UCSD-AML1 (cell line): Measurements from ENCODE around the gene COCH.

ENCODE experiments used
- DNase-seq: peaks from one replicate; lab custom pipeline; 2025; ENCODE audit not compliant: unreplicated experiment; lab: John Stamatoyannopoulos, UW

COCH gene

GRCh38 chr14:30874120-30874998 lies at the start of gene COCH:
COCH (plus strand) TSS chr14:30874559; CDS start chr14:30874939, 380 bp downstream.
- peak; percentile 28 for DNase-seq

DNA sequence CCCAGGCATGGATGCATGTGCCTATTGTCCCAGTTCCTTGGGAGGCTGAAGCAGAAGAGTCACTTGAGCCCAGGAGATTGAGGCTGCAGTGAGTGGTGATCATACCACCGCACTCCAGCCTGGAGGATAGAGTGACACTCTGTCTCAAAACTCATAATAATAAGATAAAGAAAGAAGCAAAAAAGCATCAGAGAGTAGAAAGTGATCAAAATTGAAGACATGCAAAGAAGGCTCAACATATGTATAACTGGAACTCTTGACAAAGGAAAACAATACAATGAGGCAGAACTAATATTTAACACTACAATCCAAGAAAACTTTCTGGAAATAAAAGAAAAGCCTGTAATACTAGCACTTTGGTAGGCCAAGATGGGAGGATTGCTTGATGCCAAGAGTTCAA lies 48.3 kb upstream of the COCH start:
- no peak for DNase-seq

DNA sequence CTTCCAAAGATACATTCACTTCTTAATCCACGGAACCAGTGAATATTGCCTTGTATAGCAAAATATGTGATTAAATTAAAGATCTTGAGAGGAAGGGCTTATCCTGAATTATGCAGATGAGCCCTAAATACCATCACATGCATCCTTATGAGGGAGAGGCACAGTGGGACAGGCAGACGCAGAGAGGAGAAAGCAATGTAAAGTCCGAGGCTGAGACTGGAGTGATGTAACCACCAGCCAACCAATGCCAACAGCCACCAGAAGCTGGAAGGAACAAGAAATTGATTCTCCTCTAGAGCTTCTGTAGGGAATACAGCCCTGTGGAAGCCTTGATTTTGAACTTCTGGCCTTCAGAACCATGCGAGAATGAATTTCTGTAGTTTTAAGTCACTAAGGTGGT lies 44.5 kb upstream of the COCH start:
- no peak for DNase-seq

GRCh38 chr14:30834353-30834752 lies 40.0 kb upstream of the COCH start:
- no peak for DNase-seq

DNA sequence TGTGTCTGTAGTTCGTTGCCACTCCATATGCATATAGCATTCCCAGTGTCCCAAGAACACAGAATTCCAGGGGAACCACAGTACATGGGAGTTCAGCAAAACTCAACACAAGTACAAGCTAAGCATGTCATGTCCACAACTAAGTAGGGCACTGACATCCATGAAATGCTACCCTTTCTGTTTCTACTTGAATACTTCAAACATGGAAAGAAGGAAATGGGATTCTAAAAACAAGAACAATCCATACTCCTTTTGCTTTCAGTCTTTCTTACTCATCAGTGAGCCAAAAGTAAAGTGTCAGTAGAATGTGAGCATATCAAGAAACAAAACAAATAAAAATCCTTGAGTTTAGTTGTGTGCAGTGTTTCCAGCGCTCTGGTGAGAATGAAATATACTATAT lies 36.0 kb upstream of the COCH start:
- DNase-seq = no peak

GRCh38 chr14:30840086-30840779 lies 34.1 kb upstream of the COCH start:
- DNase-seq = no peak

DNA sequence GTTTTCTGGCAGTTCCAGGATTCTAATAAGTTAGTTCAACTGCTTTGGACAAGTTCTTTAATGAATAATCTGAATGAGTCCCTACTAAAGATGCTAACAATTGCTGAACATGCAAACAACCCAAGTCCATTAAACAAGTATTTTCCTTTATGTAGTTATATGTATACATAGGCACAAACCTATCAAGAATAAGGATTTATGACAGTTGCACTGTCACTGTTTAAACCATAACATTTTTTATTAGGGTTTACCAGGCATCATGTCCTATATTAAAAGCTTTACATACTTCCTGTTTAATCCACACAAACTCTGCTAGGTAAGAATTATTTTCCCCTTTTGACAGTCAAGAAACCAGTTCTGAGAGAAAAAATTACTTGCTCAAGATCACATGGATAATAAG lies 31.9 kb upstream of the COCH start:
- no peak for DNase-seq

- DNase-seq = no peak
Measured at GRCh38 chr14:30848449-30849240, 25.7 kb upstream of the COCH start.

DNA sequence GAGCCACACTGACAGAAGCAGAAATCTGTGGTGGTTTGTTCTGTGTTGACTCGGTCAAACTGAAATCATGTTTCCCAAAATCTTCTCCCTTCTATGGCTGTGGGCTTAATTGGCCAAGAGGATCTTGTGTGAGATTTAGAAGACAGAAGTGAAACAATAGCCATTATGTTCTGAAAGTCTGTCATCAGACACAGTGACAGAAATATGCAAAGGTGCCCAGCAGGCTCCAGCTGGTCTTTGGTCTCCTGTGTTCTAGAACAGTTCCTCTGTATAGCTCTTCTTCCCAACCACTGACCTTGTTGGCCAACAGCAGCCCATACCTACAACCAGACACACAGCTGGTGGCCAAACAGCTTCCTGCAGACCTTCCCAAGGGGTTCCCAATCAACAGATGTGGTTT lies 25.0 kb upstream of the COCH start:
- DNase-seq = no peak

GRCh38 chr14:30849983-30850382 lies 24.4 kb upstream of the COCH start:
- DNase-seq = no peak

DNA sequence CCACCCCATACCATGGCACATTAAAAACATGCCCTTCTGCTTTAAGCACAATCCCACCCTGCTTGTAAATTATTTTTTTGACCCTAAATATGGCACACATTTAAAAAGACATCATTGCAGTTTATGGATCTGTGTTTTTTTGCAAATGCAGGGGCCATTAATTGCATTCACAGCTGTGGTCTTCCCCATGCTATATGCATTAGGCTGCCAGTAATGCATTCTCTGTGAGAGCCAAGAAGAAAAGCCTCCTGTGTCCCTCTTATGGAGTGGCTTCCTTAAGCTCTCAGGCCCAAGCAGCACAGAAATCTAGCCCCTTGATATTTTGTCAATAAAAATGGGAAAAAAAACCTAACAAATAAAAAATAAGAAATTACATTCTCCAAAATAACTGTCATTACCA lies 20.4 kb upstream of the COCH start:
- DNase-seq = no peak

DNA sequence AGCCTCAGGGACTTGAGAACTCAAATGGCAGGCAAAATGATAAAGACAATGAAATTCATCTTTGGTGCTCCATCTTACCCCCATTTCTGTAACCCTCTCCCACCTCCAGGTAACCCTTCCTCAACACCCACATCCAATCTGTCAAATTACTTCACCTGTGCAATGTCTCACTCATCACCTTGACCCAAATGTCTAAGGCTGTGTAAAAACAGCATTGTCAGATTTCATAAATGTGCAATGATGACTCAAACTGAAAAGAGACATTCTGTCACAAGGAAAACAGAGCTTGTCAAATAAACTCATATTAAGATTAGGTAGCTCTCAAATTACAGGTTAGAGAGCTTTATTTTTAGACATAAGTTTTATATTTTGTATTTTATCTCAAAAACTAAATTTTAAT lies 19.9 kb upstream of the COCH start:
- DNase-seq = no peak

DNA sequence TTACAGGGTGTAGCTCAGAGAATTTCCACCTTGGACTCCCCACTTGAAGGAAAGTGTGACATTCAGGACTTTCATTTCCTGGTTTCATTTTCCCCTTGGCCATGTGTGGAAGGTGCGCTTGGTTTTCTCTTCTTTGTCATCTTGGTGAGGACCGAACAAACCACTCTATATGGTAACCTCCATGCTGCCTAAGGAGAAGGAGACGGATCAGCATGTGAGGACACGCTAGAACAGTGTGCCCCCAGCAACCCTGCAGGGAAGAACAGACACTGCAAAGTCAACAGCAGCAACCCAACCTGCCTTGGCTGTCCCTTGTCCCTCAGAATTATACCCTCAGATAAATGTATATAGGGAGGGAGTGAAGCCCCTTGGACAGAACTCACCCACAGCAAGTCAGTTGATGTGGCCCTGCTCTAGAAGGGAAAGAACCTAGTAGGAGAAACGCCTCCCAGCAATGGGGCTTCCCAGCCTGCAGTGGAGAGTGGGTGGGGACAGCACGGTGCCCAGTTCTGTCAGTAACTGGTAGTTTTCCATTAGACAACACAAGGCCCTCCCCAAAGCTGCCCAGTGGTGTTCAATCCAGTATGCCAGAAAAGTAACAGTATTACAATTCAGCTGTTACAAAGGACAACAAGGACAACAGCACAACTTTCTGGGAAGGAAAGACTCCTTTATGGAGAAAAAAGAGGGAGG lies 18.9 kb upstream of the COCH start:
- no peak for DNase-seq

GRCh38 chr14:30861200-30861599 lies 13.2 kb upstream of the COCH start:
- no peak for DNase-seq

- no peak for DNase-seq
Measured at GRCh38 chr14:30864934-30865333, 9.4 kb upstream of the COCH start.

DNA sequence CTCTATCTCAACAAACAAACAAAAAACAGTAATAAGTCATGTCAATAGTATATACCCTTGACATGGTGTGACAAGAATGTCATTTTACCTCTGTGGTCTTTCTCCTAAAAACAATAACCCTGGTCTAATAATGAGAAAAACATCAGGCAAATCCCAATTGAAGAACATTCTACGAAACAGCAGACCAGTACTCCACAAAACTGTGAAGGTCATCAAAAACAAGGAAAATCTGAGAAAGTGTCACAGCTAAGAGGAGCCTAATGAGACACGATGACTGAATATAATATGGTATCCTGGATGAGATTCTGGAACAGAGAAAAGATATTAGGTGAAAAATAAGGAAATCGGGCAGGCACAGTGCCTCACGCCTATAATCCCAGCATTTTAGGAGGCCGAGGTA lies 5.6 kb upstream of the COCH start:
- no peak for DNase-seq

GRCh38 chr14:30869551-30870155 lies 4.7 kb upstream of the COCH start:
- no peak for DNase-seq

DNA sequence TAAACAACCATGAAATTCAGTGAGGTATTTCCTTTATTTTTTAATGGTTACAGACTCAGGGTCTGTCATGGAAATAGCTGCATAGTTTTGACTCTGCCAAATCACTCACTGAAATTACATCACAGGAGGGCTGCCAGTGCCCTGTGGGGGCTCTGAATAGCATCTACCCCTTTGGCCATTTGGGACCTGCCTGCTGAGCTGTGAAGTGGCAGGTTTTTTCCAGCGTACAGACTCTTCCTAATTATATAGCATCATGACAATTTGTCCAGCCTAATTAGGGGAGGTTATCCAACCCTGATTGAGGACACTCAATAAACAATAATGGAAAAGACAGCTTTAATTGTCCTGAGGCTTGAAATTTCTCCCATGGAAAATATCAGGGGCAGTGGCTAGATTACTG lies 1.8 kb upstream of the COCH start:
- DNase-seq = no peak

DNA sequence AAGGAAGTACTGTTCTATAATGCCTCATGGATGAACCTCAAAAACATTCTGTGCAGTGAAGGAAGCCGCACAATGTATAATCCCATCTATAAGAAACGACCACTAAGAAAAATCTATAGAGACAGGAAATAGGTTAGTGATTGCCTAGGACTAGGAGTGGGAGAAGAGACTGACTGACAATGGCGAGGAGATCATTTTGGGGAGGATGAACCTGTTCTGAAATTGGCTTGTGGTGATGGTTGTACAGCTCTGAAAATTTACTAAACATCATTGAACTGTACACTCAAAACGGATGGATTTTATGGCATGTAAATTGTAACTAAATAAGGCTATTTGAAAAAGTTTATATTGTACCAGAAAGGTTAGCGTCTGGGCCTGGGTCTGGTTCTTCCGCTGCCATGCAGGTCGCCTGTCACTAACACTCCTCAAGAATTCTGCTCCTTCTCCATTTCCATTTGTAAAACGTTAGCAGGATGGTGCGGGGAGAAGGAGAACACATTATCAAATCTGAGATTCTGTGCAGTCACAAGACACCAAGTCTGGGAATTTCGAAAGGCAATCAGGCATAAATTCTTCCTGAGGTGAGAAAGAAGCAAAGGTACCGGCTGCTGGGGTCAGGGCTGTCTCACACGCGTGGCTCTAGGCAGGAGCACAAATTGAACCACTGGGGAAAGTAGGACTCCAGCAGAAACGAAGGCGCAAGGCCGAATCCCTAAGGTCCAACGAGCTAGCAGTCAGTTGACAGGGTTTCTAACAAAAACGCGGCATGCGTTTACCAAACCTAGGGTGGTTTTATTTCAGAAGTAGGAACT lies 845 bp upstream of the COCH start:
- no peak for DNase-seq
